C1 segment of cervical spinal cord (tissue), 14 donors: ENCODE data around the gene SH3RF2.
"Not testable (repeated sequence)": the region's sequence is repeated elsewhere in the genome, so short reads cannot be mapped to it uniquely, and the experiment has no call there.

Experiments used
- DNase-seq, 14 donors: peaks; one replicate each; lab custom pipeline; 2025; lab: John Stamatoyannopoulos, UW

Gene SH3RF2

DNA sequence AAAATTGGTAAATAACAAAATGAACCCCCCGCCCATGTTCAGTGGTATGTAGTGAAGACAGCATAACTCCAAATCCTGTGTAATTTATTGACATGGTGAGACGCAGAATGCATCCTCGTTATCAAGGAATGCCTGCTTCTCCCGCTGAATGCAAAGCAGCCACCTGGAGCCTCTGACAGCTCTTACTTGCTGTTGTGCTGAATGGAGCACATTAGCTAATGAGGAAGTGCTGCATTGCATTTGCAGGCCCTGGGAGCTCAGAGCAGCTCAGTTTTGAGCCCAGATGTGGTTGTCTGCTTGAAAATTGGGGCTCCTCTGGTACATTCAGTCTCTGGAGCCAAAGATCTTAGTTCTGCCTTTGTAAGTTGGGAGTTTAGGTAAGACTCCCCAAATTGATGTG, 140.1 kb downstream of the SH3RF2 start:
- DNase-seq = no peak

DNA sequence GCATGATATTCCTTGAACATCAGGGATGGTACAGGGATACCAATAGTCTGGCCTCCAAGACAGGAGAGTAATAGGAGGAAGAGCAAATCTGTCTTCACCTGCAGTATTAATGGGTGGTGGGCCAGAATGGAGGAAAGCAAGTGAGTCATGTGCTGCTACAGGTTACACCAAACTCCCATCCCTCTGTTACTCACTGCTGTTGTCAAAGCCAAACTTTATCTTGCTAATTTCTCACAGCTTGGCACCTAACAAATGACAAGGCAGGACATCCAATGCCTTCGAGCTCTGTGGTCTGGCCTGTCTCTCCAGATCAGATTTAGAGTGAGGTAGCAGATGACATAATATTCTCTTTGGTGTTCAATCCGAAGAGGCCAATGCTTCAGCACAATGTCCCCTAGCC, 142.2 kb downstream of the SH3RF2 start:
- DNase-seq = no peak

DNA sequence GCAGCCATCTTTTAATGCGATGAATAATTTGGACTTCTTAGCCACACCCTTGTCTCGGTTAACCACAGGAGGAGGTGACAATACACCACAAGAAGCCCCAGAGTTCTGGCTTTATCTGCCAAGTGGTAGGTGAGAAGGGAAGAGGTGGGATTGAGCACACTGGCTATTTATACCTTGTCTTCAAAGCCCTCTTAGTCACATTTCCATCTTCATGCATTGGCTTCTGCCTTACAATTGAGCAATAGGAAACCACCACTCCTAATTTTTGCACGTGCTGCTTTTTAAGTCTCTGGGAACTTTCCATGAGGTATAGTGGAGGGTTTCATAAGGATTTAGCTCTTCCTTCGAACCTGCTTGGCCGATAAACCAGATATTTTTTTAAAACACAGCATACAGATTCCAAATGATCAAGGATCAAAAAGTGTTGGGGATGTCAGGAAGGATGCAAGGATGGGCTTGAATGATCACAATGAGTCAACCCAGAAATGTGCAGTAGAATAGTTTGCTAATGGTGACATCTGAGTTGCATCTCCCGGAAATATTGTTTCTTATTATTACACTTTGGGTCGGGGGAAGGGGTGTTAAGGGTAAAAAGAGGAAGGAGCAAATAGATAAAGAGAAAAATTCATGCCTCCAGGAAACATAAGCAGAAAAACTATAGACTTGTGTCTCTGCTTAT, 143.5 kb downstream of the SH3RF2 start:
- DNase-seq = no peak

DNA sequence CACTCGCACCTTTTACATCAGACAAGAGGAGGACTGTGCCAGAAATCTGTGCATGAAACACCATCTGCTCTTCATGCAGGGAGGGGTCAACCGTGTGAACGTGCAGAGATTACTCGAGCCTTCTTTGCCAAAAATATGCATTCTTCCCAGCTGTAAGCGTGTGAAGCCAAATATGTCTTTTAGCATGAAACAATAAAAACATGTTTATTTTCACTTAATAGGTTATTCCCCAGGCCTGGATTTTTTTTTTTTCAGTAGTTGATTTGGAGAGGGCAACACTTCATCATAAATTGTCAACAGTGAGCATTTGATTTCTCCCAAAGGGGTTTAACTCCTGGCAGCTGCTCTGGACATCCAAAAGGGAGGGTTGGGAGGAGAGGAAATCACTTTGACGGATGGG, 145.2 kb downstream of the SH3RF2 start:
- DNase-seq = no peak

DNA sequence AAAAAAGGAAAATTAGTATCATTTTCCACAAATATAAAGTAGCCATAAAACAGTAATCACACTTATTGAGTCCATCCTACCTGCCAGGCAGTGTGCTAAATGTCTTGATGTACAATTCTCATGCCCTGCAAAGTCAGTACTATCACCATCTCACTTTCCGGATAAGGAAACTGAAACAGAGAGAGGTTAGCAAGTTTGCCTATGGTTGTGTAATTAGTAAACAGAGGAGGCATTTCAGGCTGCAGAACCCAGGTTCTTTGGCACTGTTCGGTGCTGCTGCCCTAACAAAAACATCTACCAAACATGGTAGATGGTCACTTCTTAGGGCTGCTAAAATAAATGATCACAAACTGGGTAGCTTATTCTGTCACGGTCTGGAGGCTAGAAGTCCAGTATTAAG, 146.4 kb downstream of the SH3RF2 start:
- DNase-seq = no peak

DNA sequence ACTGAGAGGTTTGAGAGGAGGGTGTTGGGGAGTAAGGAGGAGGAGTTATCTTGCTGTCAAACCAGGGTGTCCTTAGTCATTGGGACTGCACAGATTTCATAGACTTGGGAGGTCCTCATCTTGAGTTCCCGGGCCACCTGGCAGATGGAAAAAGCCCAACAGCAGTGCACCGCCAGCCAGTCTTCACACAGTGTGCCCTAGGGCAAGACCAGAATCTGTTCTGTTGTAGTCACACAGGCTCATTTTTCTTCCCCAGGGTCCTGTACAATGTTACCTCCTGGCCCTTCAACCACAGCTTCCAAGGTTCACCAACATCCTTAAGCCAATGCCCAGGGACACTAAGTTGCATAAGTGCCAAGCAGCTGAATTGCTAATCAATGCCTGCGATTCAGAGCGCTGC, 148.0 kb downstream of the SH3RF2 start:
- DNase-seq = no peak

GRCh38 chr5:146088098-146088497, 151.7 kb downstream of the SH3RF2 start:
- no peak for DNase-seq

DNA sequence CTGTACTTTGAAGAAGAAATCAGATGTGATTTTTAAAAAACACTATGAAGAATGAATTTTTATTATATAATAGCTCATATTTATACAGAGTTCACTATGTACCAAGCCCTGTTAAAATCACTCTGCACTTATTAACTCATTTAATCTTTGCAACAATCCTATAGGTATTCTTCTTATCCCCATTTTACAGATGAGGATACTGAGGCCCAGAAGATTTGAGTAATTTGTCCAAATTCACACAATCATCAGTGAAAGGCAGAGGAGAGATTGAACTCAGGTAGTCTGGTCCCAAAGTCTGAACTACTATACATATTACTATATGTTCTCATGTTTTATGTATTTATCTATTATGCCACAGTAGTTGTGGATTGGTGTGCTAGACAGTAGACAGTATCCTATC, 152.9 kb downstream of the SH3RF2 start:
- DNase-seq = no peak

DNA sequence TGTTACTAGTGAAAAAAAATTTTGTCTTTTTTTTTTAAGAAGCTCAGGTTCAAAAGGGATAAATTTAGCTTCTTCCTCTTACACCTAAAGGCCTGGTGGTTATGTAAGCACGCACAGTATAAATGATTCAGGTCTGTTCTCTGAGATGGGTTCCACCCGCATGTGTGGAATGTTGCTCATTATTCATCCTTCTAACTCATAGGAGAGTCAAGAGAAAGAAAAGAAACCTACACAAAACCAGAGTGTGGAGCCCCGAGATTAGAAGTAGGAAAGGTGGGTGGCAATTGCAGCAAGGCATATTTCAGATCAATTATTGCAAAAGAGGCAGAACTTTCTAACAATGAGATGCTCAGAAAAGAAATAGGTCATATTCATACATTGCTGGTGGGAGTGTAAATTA, 155.5 kb downstream of the SH3RF2 start:
- DNase-seq = no peak

- peak in 9 of 14 donors; percentile 1 to 34 (median 23) for DNase-seq
Observed at GRCh38 chr5:146098047-146098446, 161.7 kb downstream of the SH3RF2 start.

DNA sequence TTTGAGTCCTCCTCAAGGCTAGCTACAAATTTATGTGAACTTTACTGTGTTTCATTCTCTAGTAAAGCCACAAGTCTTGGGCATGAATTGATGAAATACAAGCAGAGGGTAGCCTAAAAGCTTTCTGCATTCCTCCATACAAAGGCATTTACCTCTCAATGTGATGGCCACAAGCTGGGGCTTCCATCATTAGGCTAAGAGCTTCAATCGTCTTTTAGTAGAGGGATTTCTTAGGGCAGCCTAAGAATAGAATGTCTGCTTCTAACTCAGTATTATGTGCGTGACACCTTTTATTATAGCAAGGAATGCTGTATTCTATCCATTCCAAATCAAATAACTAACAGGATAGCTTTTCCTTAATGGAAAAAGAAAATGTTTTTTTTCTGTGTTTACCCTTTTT, 165.3 kb downstream of the SH3RF2 start:
- no peak for DNase-seq

GRCh38 chr5:146103594-146103993, 167.2 kb downstream of the SH3RF2 start:
- DNase-seq = no peak

DNA sequence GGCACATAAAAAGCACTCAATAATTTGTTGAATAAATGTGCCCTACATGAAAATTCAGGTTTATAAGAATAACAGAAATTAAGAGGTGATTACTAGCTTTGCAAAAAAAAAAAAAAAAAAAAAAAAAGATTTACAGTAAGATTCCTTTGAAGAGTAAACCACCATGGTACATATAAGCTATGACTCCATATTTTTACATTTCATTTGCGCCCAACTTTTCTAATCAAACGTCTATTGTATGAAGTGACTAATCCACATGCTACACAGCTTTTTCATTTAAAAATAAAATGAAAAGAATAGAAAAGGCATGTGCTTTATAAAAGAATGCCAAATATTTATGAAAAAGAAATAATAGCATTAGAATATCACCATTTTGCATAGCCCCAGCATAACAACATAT, 169.1 kb downstream of the SH3RF2 start, which contains the start of gene PLAC8L1:
Gene PLAC8L1 (minus strand): TSS at position 101 of the 400 bp plus-strand sequence. CDS start 1,266 bp downstream, outside the sequence.
- DNase-seq = no peak

DNA sequence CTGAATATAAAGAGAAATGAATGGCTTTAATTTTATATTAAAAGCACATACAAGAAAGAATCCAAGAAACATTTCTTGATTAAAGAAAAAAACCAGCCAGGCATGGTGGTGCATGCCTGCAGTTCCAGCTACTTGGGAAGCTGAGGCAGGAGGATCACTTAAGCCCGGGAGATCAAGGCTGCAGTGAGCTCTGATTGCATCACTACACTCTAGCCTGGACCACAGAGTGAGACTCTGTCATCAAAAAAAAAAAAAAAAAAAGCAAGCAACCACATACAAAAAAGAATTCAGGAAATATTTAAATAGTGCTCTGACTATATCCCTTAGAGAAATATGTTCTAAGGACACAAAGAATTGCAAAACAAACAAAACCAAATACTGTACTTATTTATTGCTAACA, 171.5 kb downstream of the SH3RF2 start:
- DNase-seq = no peak

GRCh38 chr5:146108870-146109269, 172.5 kb downstream of the SH3RF2 start:
- DNase-seq = not testable (repeated sequence)

DNA sequence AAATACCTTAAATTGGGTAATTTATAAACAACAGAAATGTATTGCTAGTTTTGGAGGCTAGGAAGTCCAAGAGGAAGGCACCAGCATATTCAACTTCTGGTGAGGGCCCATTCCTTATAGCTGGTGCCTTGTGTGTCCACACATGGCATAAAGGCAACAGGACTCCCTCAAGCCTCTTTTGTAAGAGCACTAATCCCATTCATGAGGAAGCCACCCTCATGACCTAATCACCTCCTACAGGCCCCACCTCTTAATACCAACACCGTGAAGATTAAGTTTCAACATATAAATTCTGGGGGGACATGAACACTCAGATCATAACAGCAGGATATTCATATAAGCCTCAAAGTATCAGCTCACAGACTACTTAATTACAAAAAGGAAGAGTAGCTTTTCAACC, 173.0 kb downstream of the SH3RF2 start:
- DNase-seq = no peak

- DNase-seq = no peak
Observed at GRCh38 chr5:146111409-146111808, 175.0 kb downstream of the SH3RF2 start.

DNA sequence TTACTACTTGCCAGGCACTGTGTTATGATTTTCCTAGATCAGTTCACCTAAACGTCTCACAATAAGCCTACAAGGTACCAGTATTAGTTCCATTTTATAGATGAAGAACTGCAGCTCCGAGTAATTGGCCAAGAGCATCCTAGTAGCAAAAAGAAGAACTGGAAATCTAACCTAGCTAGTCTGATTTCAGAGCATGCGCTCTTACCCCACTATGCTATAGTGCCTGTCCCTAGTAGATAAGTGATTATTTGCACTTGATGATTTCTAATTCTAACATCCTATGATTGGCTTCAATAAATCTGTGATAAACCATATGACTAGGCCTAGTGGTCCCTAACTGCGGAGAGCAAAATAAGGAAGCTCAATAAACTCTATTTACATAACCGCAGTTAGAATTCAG, 176.1 kb downstream of the SH3RF2 start:
- DNase-seq = no peak
